ENCODE data around the gene PLIN3. TPM values are rescaled to one million over a fixed set of nuclear protein-coding genes. Genes with fewer than 3 reads are reported as not detected.

Gene PLIN3
- total and polyA plus RNA-seq, 2 of the 8 experiments (the other 6 are each of a cell fraction or from before 2014, with no cell fraction given), result 60.7 to 61.5 TPM

DNA sequence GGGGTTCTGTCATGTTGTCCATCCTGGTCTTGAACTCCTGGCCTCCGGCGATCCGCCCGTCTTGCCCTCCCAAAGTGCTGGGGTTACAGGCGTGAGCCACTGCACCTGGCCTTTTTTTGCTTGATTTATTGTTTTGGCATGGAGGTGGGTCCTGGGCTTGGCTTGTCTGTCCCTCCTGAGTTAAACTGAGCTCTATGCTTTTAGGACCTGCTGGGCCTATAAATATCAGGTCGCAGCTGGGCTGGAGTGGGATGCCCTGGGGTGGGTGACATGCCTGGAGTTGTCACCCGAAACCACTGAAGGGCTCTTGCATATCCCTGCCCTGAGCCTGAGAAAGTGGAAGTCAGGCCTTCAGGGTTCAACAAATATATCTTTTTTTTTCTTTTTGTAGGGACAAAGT is 29.7 kb upstream of the PLIN3 start (continued):
- TF ChIP-seq ASH2L (IDR thresholded peaks at IDR 0.05; ENCODE audit: low read length) (no peak), BRCA1 (IDR thresholded peaks at IDR 0.05; ENCODE audit: low read depth, low read length) (no peak), MAFK (IDR thresholded peaks at IDR 0.05; ENCODE audit: low read depth, low read length) (no peak), CBX8 (IDR thresholded peaks at IDR 0.05; ENCODE audit: borderline replicate concordance, low read depth, low read length) (no peak)
- TF ChIP-seq, protein P1, sequence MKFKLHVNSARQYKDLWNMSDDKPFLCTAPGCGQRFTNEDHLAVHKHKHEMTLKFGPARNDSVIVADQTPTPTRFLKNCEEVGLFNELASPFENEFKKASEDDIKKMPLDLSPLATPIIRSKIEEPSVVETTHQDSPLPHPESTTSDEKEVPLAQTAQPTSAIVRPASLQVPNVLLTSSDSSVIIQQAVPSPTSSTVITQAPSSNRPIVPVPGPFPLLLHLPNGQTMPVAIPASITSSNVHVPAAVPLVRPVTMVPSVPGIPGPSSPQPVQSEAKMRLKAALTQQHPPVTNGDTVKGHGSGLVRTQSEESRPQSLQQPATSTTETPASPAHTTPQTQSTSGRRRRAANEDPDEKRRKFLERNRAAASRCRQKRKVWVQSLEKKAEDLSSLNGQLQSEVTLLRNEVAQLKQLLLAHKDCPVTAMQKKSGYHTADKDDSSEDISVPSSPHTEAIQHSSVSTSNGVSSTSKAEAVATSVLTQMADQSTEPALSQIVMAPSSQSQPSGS (IDR thresholded peaks at IDR 0.05; ENCODE audit: low read length), result no peak
